Sigmoid colon (tissue), 7 donors: Measurements from ENCODE around the gene CRADD. TPM values are rescaled to one million over a fixed set of nuclear protein-coding genes. Genes with fewer than 3 reads are reported as not detected.

Experiments
- DNase-seq: peaks from one replicate; pipeline ENCODE4 v3.0.0-alpha.2; 2019
- H3K27ac ChIP-seq, 4 donors: fragments of 200-600 bp; sonication (generic); one replicate each; pipeline ENCODE4 v1.5.1; 2016 to 2019; ENCODE audit warnings: mild to moderate bottlenecking in 1 of 4
- H3K27me3 ChIP-seq, 3 donors: fragments of 200-600 bp; sonication (generic); one replicate each; pipeline ENCODE4 v1.5.1; 2019; ENCODE audit warnings: mild to moderate bottlenecking in 1 of 3
- H3K36me3 ChIP-seq, 4 donors: fragments of 200-600 bp; sonication (generic); one replicate each; pipeline ENCODE4 v1.5.1; 2016 to 2019
- H3K4me1 ChIP-seq, 4 donors: fragments of 200-600 bp; sonication (generic); one replicate each; pipeline ENCODE4 v1.5.1; 2017 to 2019
- H3K4me3 ChIP-seq, 4 donors: fragments of 200-600 bp; sonication (generic); one replicate each; pipeline ENCODE4 v1.5.1; 2017 to 2019; ENCODE audit warnings: mild to moderate bottlenecking in 2 of 4, moderate library complexity in 1 of 4
- H3K9me3 ChIP-seq, 4 donors: fragments of 200-600 bp in 3 of 4; sonication (generic) in 3 of 4; one replicate each; pipeline versions ENCODE4 v1.5.1 to v1.6.1; 2013 to 2019
- EP300 ChIP-seq, 4 donors: sonication (generic); formaldehyde crosslinking; IDR thresholded peaks; one replicate each; pipeline ENCODE4 v1.6.1; 2017; ENCODE audit warnings: antibody characterized with exemption in 4 of 4
- POLR2A ChIP-seq, 2 donors: fragments of 450-650 bp; IDR thresholded peaks; one replicate each; pipeline ENCODE4 v1.6.1; 2016; ENCODE audit warnings: antibody characterized with exemption in 2 of 2, mild to moderate bottlenecking in 2 of 2, moderate library complexity in 2 of 2
- POLR2AphosphoS5 ChIP-seq, 4 donors: sonication (generic); formaldehyde crosslinking; IDR thresholded peaks; one replicate each; pipeline ENCODE4 v1.6.1; 2017; ENCODE audit warnings: antibody characterized with exemption in 4 of 4
- WGBS, 2 donors: extraction: QIAGEN DNeasy Blood & Tissue Kit; methylation state at CpG; one replicate each; pipeline ENCODE4 v1.1.7; 2013; 5-methylcytosine and 5-hydroxymethylcytosine counted together
- intact Hi-C: fragments of 100-400 bp; cut with DNase I; formaldehyde crosslinking; loops from one replicate; pipeline ENCODE4 v1.15.1; 2023
- polyA plus RNA-seq, 3 donors: library from polyadenylated mRNA; stranded (reverse); fragments of 200-250 nt; gene quantifications; one replicate each; pipeline ENCODE4 v1.2.3, GENCODE V29; 2013
- total RNA-seq, 4 donors: library from RNA; depleted of rRNA; stranded (reverse); fragments of >200 nt; gene quantifications; one replicate each; pipeline ENCODE4 v1.1.0, GENCODE V29; 2016
- TF ChIP-seq, protein P1 (sequence below), 4 experiments: fragments of 450-650 bp in 3 of 4; fragments of 200-600 bp in 1 of 4; IDR thresholded peaks; one replicate each; pipeline ENCODE4 v1.5.1; 2016 to 2019; ENCODE audit warnings: antibody characterized with exemption in 4 of 4, mild to moderate bottlenecking in 3 of 4, moderate library complexity in 2 of 4
- donor health status: healthy with polysubstance abuse.
- donor health status: Bipolar disorder and iron deficiency.
- donor health status: healthy.

The CRADD gene
- total and polyA plus RNA-seq, 7 donors: 14.1 to 98.9 (median 43.7) TPM

DNA sequence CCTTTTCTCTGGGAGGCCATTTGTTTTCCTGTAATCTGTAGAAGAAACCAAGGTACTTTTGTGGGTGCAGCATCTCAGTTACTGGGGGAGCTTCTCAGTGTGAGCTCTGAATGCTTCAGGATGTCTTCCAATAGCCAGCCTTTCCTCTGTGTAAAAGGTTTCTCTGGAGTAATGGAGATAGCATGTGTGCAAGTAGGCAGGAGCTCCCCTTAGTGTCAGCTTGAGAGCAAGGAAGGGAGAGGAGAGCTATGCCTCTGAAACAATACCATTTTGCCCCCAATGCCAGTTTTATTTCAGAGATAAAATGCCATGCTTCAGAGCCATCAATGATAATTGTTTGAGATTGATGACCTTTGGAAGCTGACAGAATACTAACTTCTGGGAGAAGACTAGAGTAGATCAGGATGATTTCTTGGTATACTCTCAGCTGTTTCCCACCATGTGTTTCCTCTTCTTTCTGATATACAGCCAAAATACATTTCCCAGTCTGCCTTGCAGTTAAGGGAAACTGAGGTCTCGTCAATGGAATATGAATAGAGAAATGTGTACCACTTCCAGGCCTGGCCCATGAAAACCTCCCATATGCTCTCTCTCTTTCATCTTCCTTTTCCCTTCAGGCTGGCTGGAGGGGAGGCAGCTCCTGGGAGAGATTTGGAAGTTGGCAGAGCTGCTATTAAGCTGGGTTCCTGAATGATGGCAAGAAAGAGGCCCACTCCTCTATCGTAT is 125.7 kb downstream of the CRADD start:
- H3K27ac ChIP-seq: peak overlapping the region; percentile 78 to 91 (median 86)
- 65 to 91% methylated on average over 2 of the region's 2 CpGs for WGBS, 2 donors

DNA sequence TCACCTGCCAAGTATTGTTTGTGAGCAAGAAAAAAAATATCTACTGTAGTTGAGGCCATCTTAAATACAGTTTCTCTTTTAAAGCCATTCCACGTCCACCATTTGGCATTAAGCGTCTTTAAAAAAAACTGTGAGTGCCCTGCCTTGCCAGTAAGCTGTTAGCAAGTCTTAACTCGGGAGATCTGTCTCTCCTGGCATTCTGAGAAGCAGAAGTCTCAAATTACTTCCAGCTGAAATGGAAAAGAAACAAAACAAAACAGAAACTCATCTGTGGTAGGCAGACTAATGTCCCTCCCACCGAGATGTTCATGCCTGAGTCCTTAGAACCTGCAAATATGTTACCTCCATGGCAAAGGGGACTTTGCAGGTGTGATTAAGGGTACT is 126.2 kb downstream of the CRADD start:
- Histone ChIP-seq H3K27ac (peak overlapping the region; percentile 78 to 91 (median 86)), H3K4me1 (peaks cover 0 to 59% (median 37%) of the 10 kb centered on the region in 4 donors), H3K36me3 (no peaks in the 10 kb centered on the region), H3K4me3 (no peak overlapping the region), H3K9me3 (no peaks in the 10 kb centered on the region), H3K27me3 (no peaks in the 10 kb centered on the region)
- WGBS, 2 donors: 49 to 73% methylated on average over 4 of the region's 4 CpGs
- intact Hi-C loops: loop anchor here (2.0 kb wide), 1 partner anchor 15 kb away; no protein-coding TSS in a partner anchor
- no peak for DNase-seq
- TF ChIP-seq POLR2AphosphoS5 (IDR thresholded peaks at IDR 0.05): peak in 1 of 4 donors; percentile 40
- no peak for TF ChIP-seq EP300 (IDR thresholded peaks at IDR 0.05)

More for the DNA sequence above, 125.7 kb downstream of the CRADD start:
- Histone ChIP-seq H3K4me3 (no peak overlapping the region), H3K27me3 (no peaks in the 10 kb centered on the region), H3K4me1 (peaks cover 0 to 54% (median 36%) of the 10 kb centered on the region in 4 donors), H3K36me3 (no peaks in the 10 kb centered on the region), H3K9me3 (no peaks in the 10 kb centered on the region)
- TF ChIP-seq EP300 (IDR thresholded peaks at IDR 0.05): no peak
- TF ChIP-seq, protein P1, sequence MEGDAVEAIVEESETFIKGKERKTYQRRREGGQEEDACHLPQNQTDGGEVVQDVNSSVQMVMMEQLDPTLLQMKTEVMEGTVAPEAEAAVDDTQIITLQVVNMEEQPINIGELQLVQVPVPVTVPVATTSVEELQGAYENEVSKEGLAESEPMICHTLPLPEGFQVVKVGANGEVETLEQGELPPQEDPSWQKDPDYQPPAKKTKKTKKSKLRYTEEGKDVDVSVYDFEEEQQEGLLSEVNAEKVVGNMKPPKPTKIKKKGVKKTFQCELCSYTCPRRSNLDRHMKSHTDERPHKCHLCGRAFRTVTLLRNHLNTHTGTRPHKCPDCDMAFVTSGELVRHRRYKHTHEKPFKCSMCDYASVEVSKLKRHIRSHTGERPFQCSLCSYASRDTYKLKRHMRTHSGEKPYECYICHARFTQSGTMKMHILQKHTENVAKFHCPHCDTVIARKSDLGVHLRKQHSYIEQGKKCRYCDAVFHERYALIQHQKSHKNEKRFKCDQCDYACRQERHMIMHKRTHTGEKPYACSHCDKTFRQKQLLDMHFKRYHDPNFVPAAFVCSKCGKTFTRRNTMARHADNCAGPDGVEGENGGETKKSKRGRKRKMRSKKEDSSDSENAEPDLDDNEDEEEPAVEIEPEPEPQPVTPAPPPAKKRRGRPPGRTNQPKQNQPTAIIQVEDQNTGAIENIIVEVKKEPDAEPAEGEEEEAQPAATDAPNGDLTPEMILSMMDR (IDR thresholded peaks at IDR 0.05): peak in 1 of 4 experiments; percentile 13
- no peak for DNase-seq
- intact Hi-C loops: loop anchor here (2.0 kb wide), 1 partner anchor 14 kb away; no protein-coding TSS in a partner anchor

DNA sequence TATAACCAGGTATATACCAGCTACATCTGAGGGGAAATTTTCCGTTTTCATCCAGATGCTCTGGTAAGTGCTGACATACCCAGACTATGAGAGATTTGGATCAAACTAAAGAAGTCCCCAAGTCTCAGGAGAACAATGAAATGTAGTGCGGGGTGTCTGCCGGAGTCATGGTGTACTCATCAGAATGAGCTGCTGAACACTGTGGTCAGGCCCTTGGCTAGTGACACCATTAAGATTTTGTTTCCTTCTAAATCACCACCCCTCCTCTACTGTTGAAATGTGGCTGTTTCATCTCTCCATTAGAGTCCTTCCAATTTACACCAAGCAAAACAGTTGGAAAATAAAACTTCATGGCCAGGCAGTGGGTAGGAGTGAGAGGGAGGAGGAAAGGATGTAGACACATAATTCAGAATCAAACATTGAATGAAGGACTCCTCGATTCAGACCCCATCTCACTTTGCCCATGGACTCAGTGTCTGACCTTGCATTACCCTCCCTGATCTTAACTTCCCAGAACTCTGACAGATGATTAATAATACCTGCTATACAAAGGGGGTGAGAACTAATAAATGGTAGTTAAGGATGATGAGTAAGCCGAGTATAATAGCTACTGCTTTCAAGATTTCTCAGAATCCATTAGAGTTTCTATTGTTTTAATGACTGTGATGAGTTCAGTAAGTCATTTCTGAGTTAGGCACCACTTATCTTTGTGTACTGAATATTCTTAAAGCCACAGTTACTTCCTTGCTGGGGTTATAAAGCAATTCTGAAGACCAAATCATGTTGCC is 127.4 kb downstream of the CRADD start:
- Histone ChIP-seq H3K4me1 (peaks cover 0 to 71% (median 49%) of the 10 kb centered on the region in 4 donors), H3K4me3 (no peak overlapping the region), H3K36me3 (no peaks in the 10 kb centered on the region), H3K27me3 (no peaks in the 10 kb centered on the region), H3K27ac (peak overlapping the region; percentile 78 to 91 (median 86)), H3K9me3 (no peaks in the 10 kb centered on the region)
- 69 to 70% methylated on average over 5 of the region's 5 CpGs for WGBS, 2 donors
- intact Hi-C loops: no loop called here
- TF ChIP-seq POLR2A (IDR thresholded peaks at IDR 0.05) (no peak), POLR2AphosphoS5 (IDR thresholded peaks at IDR 0.05) (peak in 1 of 4 donors; percentile 16)
- no peak for DNase-seq

DNA sequence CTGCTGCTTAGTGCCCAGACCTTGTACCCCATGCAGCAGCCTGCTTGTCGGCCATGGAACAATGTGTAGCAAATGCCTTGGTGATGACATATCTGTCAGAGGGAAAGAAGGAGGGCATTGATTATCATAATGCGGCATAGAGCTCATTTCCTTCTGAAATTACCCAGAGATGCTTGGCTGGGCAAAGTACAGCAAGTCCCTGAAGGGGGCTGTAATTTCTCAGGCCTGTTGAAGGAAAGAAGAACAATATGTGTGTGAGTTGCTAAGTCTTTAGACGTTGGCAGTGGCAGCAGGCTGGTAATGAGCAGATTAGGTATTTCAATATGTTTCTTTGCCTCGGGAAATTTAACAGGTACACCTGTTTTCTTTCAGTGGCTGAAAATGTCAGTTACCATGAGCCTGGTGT is 128.6 kb downstream of the CRADD start:
- H3K4me1 ChIP-seq: peaks cover 0 to 77% (median 51%) of the 10 kb centered on the region in 4 donors

DNA sequence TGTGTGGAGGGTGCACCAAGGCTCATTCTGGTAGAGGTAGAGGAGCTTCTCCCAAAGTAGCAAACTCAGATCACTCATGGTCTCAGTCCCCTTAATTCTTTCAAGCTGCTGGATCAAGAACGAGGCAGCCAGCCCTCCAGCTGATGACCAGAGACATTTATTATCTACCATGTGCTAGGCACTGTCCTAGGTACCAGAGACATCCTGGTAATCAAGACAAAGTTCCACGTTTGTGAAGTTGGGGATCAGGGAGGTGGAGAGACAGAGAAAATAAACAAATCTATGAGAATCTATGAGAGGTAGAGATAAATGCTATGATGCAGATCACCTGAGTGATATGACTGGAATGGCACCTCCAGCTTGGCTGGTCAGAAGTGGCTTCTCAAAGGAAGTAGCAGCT is 130.2 kb downstream of the CRADD start:
- no peaks in the 10 kb centered on the region for H3K27me3 ChIP-seq
- H3K4me1 ChIP-seq: peaks cover 0 to 88% (median 65%) of the 10 kb centered on the region in 4 donors
- H3K4me3 ChIP-seq: no peak overlapping the region
- H3K36me3 ChIP-seq: no peaks in the 10 kb centered on the region
- no peak for DNase-seq
- intact Hi-C loops: no loop called here
- TF ChIP-seq EP300 (IDR thresholded peaks at IDR 0.05): no peak
- TF ChIP-seq POLR2A (IDR thresholded peaks at IDR 0.05): no peak
- TF ChIP-seq, protein P1 (IDR thresholded peaks at IDR 0.05): no peak
- no peak for TF ChIP-seq POLR2AphosphoS5 (IDR thresholded peaks at IDR 0.05)
- no peaks in the 10 kb centered on the region for H3K9me3 ChIP-seq
- H3K27ac ChIP-seq: peak overlapping the region; percentile 33 to 91 (median 90)
- 86% methylated on average over 2 of the region's 2 CpGs for WGBS, 2 donors

More for the DNA sequence above, 128.6 kb downstream of the CRADD start:
- WGBS, 2 donors: 74 to 86% methylated on average over 4 of the region's 4 CpGs
- DNase-seq: no peak
- no peaks in the 10 kb centered on the region for H3K27me3 ChIP-seq
- peak overlapping the region in 3 of 4 donors; percentile 83 to 91 (median 88) for H3K27ac ChIP-seq
- no peaks in the 10 kb centered on the region for H3K9me3 ChIP-seq
- H3K36me3 ChIP-seq: no peaks in the 10 kb centered on the region
- TF ChIP-seq POLR2AphosphoS5 (IDR thresholded peaks at IDR 0.05) (peak; percentile 58 to 93 (median 80)), EP300 (IDR thresholded peaks at IDR 0.05) (peak in 2 of 4 donors; percentile 62 to 98), POLR2A (IDR thresholded peaks at IDR 0.05) (no peak)
- TF ChIP-seq, protein P1 (IDR thresholded peaks at IDR 0.05): no peak
- intact Hi-C loops: no loop called here
- no peak overlapping the region for H3K4me3 ChIP-seq
